HEK293T (cell line): Measurements from ENCODE around the gene VAV3.

ENCODE experiments used
- CTCF ChIA-PET: fragments of 350-600 bp; formaldehyde crosslinking; extraction: SDS; loops from one replicate; lab custom pipeline; 2021; ENCODE audit warnings: antibody characterized with exemption, inconsistent platforms; lab: Yijun Ruan, JAX
- POLR2A ChIA-PET: fragments of 350-600 bp; formaldehyde crosslinking; extraction: SDS; loops from one replicate; lab custom pipeline; 2020; ENCODE audit warnings: antibody characterized with exemption, inconsistent platforms; lab: Yijun Ruan, JAX
- DNase-seq: peaks from one replicate; pipeline ENCODE4 v3.0.0; 2012; ENCODE audit warnings: mixed read lengths; ENCODE audit errors: extremely low spot score
- ARNT ChIP-seq: fragments of 450-650 bp; IDR thresholded peaks from 2 replicates; pipeline ENCODE4 v1.6.1; 2017; ENCODE audit warnings: mild to moderate bottlenecking
- BHLHE40 ChIP-seq: fragments of 450-650 bp; IDR thresholded peaks from 2 replicates; pipeline ENCODE4 v1.6.1; 2016; ENCODE audit warnings: mild to moderate bottlenecking, moderate library complexity, borderline replicate concordance
- CTBP1 ChIP-seq: fragments of 450-650 bp; IDR thresholded peaks from 2 replicates; pipeline ENCODE4 v1.6.1; 2016; ENCODE audit warnings: borderline replicate concordance
- ELF4 ChIP-seq: fragments of 450-650 bp; IDR thresholded peaks from 2 replicates; pipeline ENCODE4 v1.6.1; 2017; ENCODE audit warnings: antibody characterized with exemption
- FOXA1 ChIP-seq: fragments of 450-650 bp; IDR thresholded peaks from 2 replicates; pipeline ENCODE4 v1.6.1; 2016; ENCODE audit warnings: mild to moderate bottlenecking
- FOXK2 ChIP-seq: fragments of 450-650 bp; IDR thresholded peaks from 2 replicates; pipeline ENCODE4 v1.6.1; 2016; ENCODE audit warnings: mild to moderate bottlenecking
- FOXM1 ChIP-seq: fragments of 450-650 bp; IDR thresholded peaks from 2 replicates; pipeline ENCODE4 v1.6.1; 2017; ENCODE audit warnings: mild to moderate bottlenecking, borderline replicate concordance
- HDGF ChIP-seq: fragments of 450-650 bp; IDR thresholded peaks from 2 replicates; pipeline ENCODE4 v1.6.1; 2017; ENCODE audit warnings: antibody characterized with exemption, borderline replicate concordance
- L3MBTL2 ChIP-seq: fragments of 450-650 bp; conservative IDR thresholded peaks from 2 replicates; pipeline ENCODE4 v1.6.1; 2016; ENCODE audit warnings: mild to moderate bottlenecking
- LEF1 ChIP-seq: fragments of 450-650 bp; IDR thresholded peaks from 2 replicates; pipeline ENCODE4 v1.6.1; 2017; ENCODE audit warnings: mild to moderate bottlenecking, borderline replicate concordance
- NFRKB ChIP-seq: fragments of 450-650 bp; IDR thresholded peaks from 2 replicates; pipeline ENCODE4 v1.6.1; 2016; ENCODE audit warnings: mild to moderate bottlenecking, moderate library complexity
- SP1 ChIP-seq: fragments of 450-650 bp; IDR thresholded peaks from 2 replicates; pipeline ENCODE4 v1.6.1; 2017
- SUZ12 ChIP-seq: fragments of 450-650 bp; IDR thresholded peaks from 2 replicates; pipeline ENCODE4 v1.6.1; 2016; ENCODE audit warnings: mild to moderate bottlenecking
- TARDBP ChIP-seq: fragments of 450-650 bp; IDR thresholded peaks from 2 replicates; pipeline ENCODE4 v1.6.1; 2016
- ZNF384 ChIP-seq: fragments of 450-650 bp; IDR thresholded peaks from 2 replicates; pipeline ENCODE4 v1.6.1; 2016
- TF ChIP-seq, protein P1 (sequence below): fragments of 450-650 bp; IDR thresholded peaks from 2 replicates; pipeline ENCODE4 v1.6.1; 2016

The VAV3 gene

DNA sequence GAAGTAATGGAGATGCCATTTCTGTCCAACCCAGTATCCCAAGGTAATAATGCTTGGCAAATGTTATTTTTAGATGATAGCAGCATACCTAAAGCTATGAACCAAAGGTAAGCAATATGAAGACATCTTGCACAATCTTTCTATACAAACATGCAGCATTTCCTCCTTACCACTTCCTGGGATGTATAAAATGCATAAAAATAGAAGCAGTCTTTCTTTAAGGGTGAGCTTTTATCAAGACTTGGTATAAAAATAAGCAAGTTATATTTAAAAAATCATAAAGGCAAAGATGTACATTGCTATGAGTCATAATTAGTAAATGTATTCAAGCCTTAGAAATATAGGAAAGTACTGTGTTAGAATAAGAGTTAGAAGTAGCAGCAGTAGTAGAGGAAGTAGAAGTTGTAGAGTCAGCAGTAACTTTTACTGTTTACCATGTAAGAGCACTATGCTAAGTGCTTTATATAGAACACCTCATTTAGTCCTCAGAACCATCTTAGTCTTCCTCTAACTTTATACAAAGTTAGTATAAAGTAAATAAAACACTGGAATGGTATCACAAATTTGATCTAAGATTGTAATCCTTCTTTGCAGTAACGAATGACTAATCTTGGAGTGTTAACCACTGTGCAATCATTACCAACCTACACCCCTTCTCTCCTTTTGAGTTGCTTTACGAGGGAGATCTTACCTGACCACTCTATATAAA, 371.3 kb downstream of the VAV3 start:
- ChIA-PET POLR2A (no interaction called here), CTCF (no interaction called here)
- no peak for TF ChIP-seq ARNT
- TF ChIP-seq, protein P1, sequence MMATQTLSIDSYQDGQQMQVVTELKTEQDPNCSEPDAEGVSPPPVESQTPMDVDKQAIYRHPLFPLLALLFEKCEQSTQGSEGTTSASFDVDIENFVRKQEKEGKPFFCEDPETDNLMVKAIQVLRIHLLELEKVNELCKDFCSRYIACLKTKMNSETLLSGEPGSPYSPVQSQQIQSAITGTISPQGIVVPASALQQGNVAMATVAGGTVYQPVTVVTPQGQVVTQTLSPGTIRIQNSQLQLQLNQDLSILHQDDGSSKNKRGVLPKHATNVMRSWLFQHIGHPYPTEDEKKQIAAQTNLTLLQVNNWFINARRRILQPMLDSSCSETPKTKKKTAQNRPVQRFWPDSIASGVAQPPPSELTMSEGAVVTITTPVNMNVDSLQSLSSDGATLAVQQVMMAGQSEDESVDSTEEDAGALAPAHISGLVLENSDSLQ = no peak
- no peak for DNase-seq

DNA sequence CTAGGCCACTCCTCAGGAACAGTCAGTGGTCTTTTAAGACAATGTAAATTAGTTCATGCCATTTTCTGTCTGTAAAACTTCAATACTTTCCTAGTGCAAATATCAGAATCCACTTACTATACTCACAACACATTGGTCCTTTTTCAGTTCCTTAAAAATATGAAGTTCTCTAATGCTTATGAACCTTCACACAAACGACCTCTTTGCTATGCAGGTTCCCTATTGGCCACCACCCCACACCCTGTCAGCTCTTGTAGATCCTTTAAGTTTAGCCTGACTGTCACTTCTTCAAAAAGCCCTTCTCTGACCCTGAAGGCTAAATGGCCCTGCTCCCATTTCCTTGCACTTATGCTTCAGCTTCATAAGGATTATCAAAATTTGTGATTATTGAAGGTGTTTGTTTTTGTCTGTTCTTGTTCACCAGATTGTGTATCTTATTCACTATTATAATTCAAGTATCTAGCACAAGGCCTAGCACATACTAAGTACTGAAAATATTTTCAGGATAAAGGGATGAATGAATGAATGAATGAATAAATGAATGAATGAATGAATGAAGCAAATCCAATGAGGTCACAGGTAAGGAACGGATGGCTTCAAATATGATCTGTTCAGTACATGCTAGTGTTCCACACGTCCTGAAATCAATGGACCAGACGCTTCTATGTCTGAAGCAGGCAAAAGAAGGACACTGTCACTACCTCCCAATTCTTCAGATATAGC, 373.9 kb downstream of the VAV3 start:
- ChIA-PET CTCF (no interaction called here), POLR2A (no interaction called here)
- TF ChIP-seq CTBP1 (no peak), SUZ12 (no peak), ARNT (no peak), SP1 (no peak), FOXM1 (no peak), L3MBTL2 (no peak), FOXA1 (no peak), LEF1 (no peak), HDGF (no peak), ZNF384 (no peak), ELF4 (no peak), BHLHE40 (no peak), NFRKB (no peak), TARDBP (no peak)
- TF ChIP-seq, protein P1 = no peak
- no peak for DNase-seq

DNA sequence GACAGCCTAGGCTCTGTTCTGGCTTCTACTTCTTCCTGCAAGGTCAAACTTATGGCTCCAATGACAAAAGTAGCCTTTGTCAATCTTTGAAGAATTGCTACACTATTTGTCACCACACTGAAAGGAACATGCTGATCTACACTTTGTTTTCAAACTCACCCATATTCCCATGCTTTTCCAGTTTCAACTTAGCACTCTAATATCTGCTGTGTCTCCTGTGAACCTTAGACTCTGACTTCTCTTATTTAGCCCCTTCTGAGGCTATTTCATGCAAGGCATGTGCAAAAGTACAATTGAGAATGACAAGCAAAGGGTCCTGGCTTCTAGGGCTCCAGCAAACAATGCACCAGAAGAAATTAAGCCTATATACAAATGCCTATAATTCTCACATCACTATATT, 374.9 kb downstream of the VAV3 start:
- POLR2A ChIA-PET = no interaction called here
- DNase-seq = no peak
- TF ChIP-seq SP1 = no peak
- TF ChIP-seq CTBP1 = no peak
- CTCF ChIA-PET = no interaction called here

DNA sequence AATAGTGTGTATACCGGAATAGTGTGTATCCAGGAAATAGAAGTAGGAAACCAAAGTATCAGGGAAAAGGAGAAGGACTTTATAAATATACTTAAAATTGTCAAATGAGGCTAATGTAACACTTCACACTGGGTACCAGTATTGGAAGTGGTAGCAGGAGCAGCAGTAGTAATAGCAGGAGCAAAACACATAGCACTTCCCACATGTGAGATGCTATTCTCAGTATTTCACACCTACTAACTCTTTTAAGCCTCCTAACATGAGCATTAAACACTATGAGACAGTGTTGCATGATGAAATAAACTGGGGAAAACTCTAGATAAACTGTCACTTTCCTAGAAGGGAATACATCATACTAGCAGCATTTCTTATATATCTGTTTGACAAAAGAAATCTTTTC, 376.7 kb downstream of the VAV3 start:
- CTCF ChIA-PET = no interaction called here
- DNase-seq = no peak
- POLR2A ChIA-PET = no interaction called here
- TF ChIP-seq LEF1 = no peak
- TF ChIP-seq FOXK2 = no peak
- no peak for TF ChIP-seq ELF4
- no peak for TF ChIP-seq NFRKB
- TF ChIP-seq, protein P1 = no peak
- no peak for TF ChIP-seq ZNF384
- no peak for TF ChIP-seq FOXA1
- TF ChIP-seq FOXM1 = no peak
- no peak for TF ChIP-seq HDGF
- TF ChIP-seq CTBP1 = no peak
- TF ChIP-seq ARNT = no peak
- TF ChIP-seq TARDBP = no peak
- no peak for TF ChIP-seq L3MBTL2
- no peak for TF ChIP-seq SUZ12
- no peak for TF ChIP-seq SP1
- no peak for TF ChIP-seq BHLHE40

- DNase-seq = no peak
- POLR2A ChIA-PET = no interaction called here
- TF ChIP-seq, protein P1 = no peak
- TF ChIP-seq L3MBTL2 (no peak), SUZ12 (no peak), SP1 (no peak), ZNF384 (no peak), FOXM1 (no peak), FOXK2 (no peak), ELF4 (no peak), HDGF (no peak), TARDBP (no peak), ARNT (no peak), LEF1 (no peak), CTBP1 (no peak)
- CTCF ChIA-PET = no interaction called here
These were observed 389.8 kb downstream of the VAV3 start for GRCh38 chr1:107575226-107575625.

GRCh38 chr1:107574044-107574443, 390.9 kb downstream of the VAV3 start:
- no peak for DNase-seq
- ChIA-PET POLR2A (no interaction called here), CTCF (no interaction called here)
- no peak for TF ChIP-seq TARDBP
- TF ChIP-seq ZNF384 = no peak
- TF ChIP-seq FOXK2 = no peak
- no peak for TF ChIP-seq NFRKB
- TF ChIP-seq FOXM1 = no peak
- no peak for TF ChIP-seq ELF4
